Progenitor cell of endocrine pancreas (in vitro differentiated cells): ENCODE data around the gene PFN1. TPM values are rescaled to one million over a fixed set of nuclear protein-coding genes. Genes with fewer than 3 reads are reported as not detected.

Source experiments
- DNase-seq: peaks from one replicate; pipeline ENCODE4 v3.0.0; 2021; ENCODE audit warnings: low spot score; ENCODE audit not compliant: unreplicated experiment
- H3K27ac Mint-ChIP-seq: 2 replicates; pipeline ENCODE4 v1.8.0; 2021; ENCODE audit warnings: mild to moderate bottlenecking, moderate library complexity, mixed read lengths
- H3K27me3 Mint-ChIP-seq: 2 replicates; pipeline ENCODE4 v1.8.0; 2021; ENCODE audit warnings: mixed read lengths
- H3K36me3 Mint-ChIP-seq: 2 replicates; pipeline ENCODE4 v1.8.0; 2022; ENCODE audit warnings: mixed read lengths; ENCODE audit not compliant: insufficient read depth
- H3K4me1 Mint-ChIP-seq: 2 replicates; pipeline ENCODE4 v1.8.0; 2021; ENCODE audit warnings: low read depth, mixed read lengths
- H3K4me3 Mint-ChIP-seq: 2 replicates; pipeline ENCODE4 v1.8.0; 2021; ENCODE audit warnings: low read depth, mild to moderate bottlenecking, moderate library complexity, mixed read lengths
- H3K9me3 Mint-ChIP-seq: 2 replicates; pipeline ENCODE4 v1.8.0; 2021; ENCODE audit warnings: low read depth, mixed read lengths
- long read RNA-seq: library from polyadenylated mRNA; unstranded; transcript quantifications from one replicate; pipeline ENCODE4 v2.0.0, GENCODE V29; 2020
- total RNA-seq: library from RNA; stranded (reverse); gene quantifications from 2 replicates; pipeline ENCODE4 v1.2.1, GENCODE V29; 2021
- TF ChIP-seq, protein P1 (sequence below): fragments of 200-600 bp; sonication (generic); IDR thresholded peaks from one replicate; pipeline ENCODE4 v1.5.0; 2021; ENCODE audit warnings: antibody characterized with exemption, mild to moderate bottlenecking; ENCODE audit not compliant: unreplicated experiment

PFN1 gene
- 372 and 404 TPM in 2 replicates for total RNA-seq
- long read RNA-seq, transcript PFN1-201 (3 exons, 1,291 nt), result major isoform, 20 of 21 reads
- long read RNA-seq, partial matches to known transcripts, result 0 of 21 reads
- long read RNA-seq, other reads (novel, unspliced or antisense), result 1 of 21 reads

DNA sequence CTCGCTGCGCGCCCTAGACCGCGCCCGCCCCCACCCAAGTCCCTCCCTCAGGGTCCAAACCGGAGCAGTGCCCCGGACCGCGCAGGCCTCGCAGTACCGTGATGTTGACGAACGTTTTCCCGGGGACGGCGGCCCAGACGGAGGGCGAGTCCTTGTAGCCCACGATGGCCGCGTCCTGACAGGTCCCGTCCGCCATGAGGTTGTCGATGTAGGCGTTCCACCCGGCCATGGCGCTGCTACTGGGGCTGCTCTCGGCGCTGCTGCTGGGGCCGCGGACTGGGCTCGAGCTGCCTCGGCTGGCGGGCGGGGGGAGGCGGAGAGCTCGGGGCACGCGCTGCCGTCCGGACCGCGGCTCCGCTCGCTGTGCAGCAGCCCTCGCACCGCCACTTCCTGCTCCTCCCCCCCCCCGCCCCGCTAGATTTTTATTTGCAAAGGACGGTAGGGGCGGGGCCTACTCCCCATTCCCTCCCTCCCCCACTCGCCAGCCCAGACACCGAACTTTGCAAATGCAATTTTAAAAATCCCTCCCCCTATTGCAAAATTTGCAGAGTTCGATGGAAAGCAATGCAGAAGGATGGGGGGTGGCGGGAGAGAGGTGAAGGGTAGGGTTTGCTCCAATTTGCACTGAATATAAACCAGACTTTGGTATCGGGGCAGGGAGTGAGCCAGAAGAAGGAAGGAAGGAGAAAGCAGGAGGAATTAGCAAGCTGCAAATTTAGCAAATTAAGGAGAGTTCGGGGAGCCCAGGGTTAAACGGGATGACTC is at the start of gene PFN1:
Gene PFN1, minus strand, starts transcription at position 365 of the 765 bp plus-strand sequence. Its CDS starts 136 bp downstream, at position 229.
- Mint-ChIP-seq H3K4me3 (peak within 1 kb of the TSS; percentile 85), H3K27ac (peak within 1 kb of the TSS; percentile 98), H3K27me3 (no peaks in the 10 kb centered on the region)

DNA sequence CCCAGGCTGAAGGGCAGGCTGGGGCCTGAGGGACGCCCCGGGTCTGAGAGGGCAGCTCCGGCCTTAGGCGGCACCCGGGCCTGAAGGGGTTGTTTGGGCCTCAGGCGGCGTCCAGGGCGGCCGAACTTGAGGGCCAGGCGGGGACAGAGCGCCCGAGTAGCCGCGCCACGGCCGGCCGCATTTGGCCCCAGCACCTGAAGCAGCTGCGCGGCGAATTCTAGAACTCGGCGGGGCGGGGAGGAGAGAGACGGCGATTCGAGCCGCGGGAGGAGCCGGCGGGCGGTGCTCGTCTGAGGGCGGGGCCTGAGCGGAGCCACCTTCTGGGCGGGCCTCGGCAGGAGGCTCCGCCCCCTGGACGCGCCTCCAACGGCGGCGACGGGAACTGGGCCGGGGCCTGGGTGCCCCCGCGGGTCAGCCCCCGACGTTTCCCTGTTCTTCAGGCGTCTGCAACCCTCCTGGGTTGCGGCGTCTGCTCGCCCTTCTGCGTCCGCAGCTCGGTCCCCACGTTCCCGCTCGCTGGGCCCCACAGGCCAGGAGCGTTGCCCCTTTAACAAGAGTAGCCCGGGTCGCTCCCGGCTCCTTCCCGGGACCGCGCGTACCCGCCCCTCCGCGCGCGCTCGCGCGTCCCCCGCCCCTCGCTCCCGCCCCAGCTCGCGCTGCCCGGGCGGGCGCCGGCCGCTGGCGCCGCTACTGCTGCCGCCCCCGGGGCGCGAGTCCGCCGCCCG is 49.1 kb upstream of the PFN1 start, which contains the start of the genes INCA1 and KIF1C:
Gene INCA1, minus strand, starts transcription at position 221 of the 725 bp plus-strand sequence. CDS start 3,085 bp downstream, outside the sequence.
Gene KIF1C, plus strand, starts transcription at position 649 of the 725 bp plus-strand sequence. CDS start 2,297 bp downstream, outside the sequence.
- Mint-ChIP-seq H3K36me3 (peaks cover 9% of the 10 kb centered on the region), H3K27me3 (peaks cover 8% of the 10 kb centered on the region), H3K4me1 (peaks cover 13% of the 10 kb centered on the region), H3K27ac (peak within 1 kb of the TSS; percentile 91), H3K9me3 (no peaks in the 10 kb centered on the region), H3K4me3 (peak within 1 kb of the TSS; percentile 87)
- DNase-seq, result peak; percentile 86
- TF ChIP-seq, protein P1, sequence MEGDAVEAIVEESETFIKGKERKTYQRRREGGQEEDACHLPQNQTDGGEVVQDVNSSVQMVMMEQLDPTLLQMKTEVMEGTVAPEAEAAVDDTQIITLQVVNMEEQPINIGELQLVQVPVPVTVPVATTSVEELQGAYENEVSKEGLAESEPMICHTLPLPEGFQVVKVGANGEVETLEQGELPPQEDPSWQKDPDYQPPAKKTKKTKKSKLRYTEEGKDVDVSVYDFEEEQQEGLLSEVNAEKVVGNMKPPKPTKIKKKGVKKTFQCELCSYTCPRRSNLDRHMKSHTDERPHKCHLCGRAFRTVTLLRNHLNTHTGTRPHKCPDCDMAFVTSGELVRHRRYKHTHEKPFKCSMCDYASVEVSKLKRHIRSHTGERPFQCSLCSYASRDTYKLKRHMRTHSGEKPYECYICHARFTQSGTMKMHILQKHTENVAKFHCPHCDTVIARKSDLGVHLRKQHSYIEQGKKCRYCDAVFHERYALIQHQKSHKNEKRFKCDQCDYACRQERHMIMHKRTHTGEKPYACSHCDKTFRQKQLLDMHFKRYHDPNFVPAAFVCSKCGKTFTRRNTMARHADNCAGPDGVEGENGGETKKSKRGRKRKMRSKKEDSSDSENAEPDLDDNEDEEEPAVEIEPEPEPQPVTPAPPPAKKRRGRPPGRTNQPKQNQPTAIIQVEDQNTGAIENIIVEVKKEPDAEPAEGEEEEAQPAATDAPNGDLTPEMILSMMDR, result peak; percentile 24

More for the DNA sequence above, at the start of gene PFN1:
- peak; percentile 51 for DNase-seq
- TF ChIP-seq, protein P1, result no peak
- no peaks in the 10 kb centered on the region for H3K9me3 Mint-ChIP-seq
- peaks cover 34% of the 10 kb centered on the region for H3K4me1 Mint-ChIP-seq
- H3K36me3 Mint-ChIP-seq, result peaks cover 7% of the 10 kb centered on the region

DNA sequence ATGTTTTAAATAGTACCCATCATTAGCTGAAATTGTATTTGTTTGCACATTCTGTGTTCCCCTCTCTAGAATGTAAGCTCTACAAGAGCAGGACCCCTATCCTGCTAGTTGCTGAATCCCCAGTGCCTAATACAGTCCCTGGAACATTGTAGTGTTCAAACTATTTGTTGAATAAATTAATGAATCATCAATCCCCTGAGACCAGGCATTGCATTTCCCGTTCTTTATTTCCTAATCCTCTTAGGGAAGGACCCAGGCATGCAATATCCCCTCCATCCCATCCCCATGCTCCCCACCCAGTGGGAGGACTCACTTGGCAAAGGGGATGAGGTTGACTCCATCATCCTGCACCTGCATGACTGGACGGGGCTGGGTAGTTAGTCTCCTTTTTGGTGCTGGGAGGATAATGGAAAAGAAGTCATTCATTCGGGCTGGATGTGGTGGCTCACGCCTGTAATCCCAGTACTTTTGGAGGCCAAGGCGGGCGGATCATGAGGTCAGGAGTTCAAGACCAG is 45.8 kb upstream of the PFN1 start:
- Mint-ChIP-seq H3K27me3 (peaks cover 8% of the 10 kb centered on the region), H3K4me1 (peaks cover 10% of the 10 kb centered on the region), H3K36me3 (no peaks in the 10 kb centered on the region), H3K27ac (no peak overlapping the region), H3K9me3 (no peaks in the 10 kb centered on the region), H3K4me3 (no peak overlapping the region)
- no peak for DNase-seq
- TF ChIP-seq, protein P1, result no peak

DNA sequence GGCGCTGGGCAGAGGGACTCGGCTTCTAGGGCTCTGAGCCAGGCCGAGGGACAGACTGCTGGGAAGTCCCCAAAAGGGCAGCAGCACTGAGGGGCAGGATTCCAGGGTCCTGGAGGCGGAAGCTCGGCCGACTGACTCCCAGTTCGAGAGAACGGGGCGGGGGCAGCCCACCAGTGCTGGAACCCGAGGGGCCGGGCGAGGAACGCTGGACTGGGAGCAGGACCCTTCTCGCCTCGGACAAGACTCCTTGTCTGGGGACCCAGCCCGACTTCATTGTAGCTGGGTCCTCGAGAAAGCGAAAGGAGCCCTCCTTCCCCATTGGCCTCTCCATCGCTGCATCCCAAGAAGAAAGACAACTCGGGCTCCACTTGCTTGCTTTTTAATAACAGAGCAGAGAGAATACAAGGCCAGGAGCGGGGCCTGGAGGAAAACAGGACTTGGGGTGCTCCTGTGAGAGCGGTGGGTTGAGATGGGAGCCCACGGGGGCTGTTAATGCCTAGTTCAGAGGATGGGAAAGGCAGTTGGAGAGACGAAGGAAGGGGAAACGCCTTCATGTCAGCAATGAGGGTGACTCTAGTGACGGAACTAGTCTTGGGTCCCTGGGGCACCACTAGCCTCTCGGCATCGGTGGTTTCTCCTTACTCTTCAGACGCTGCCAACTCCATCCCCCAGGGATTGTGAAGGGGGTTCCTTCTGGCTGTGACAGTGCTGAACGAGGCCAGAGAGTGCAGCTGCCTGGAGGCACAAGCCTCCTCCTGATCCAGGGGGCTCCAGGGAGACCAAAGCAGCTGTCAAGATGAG is 39.6 kb upstream of the PFN1 start:
- H3K27ac Mint-ChIP-seq, result peak overlapping the region; percentile 86
- no peak for DNase-seq
- peaks cover 16% of the 10 kb centered on the region for H3K4me1 Mint-ChIP-seq
- TF ChIP-seq, protein P1, result no peak
- H3K36me3 Mint-ChIP-seq, result no peaks in the 10 kb centered on the region
- no peaks in the 10 kb centered on the region for H3K9me3 Mint-ChIP-seq
- H3K4me3 Mint-ChIP-seq, result peak overlapping the region; percentile 81
- no peaks in the 10 kb centered on the region for H3K27me3 Mint-ChIP-seq
